HG03558 (cell line): Measurements from ENCODE around the gene MPV17L.
"Not testable (repeated sequence)": the region's sequence is repeated elsewhere in the genome, so short reads cannot be mapped to it uniquely, and the experiment has no call there.

Experiments used
- ATAC-seq: cut with Tn5 transposase; IDR thresholded peaks from one replicate; pipeline ENCODE4 v1.9.1; 2021; ENCODE audit warnings: moderate number of reproducible peaks; ENCODE audit not compliant: unreplicated experiment; ENCODE audit errors: extremely low read depth

The MPV17L gene

DNA sequence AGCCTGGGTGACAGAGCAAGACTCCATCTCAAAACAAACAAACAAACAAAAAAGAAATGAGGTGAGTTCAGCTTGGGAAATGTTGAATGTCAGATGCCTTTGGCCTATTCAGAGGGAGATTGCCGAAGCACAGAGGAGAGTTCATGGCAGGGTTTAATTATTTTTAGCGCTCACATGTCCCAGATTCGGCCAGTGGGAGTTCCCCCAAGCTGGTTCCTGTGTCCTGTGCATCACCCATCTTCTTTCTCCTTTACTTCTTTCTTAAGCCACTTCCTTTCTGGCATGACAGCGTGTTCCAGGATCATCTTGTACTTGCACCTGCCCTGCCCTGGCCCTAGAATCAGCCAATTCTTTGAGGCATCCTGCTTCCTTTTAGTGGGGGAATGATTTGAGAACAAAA is 9.2 kb downstream of the MPV17L start:
- no peak for ATAC-seq

DNA sequence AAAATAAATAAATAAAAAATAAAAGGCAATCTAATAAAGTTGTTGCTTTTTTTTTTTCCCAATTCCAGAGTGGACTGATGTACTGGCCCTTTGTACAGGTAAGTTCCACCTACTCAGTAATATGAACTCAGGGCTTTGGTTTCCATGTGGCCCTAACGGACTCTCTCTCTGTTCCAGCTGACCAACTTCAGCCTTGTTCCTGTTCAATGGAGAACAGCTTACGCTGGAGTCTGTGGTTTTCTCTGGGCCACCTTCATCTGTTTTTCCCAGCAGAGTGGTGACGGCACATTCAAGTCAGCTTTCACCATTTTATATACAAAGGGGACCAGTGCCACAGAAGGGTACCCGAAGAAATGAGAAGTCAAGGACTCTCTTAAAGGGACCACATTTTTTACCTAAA is 12.2 kb downstream of the MPV17L start:
- ATAC-seq: not testable (repeated sequence)

DNA sequence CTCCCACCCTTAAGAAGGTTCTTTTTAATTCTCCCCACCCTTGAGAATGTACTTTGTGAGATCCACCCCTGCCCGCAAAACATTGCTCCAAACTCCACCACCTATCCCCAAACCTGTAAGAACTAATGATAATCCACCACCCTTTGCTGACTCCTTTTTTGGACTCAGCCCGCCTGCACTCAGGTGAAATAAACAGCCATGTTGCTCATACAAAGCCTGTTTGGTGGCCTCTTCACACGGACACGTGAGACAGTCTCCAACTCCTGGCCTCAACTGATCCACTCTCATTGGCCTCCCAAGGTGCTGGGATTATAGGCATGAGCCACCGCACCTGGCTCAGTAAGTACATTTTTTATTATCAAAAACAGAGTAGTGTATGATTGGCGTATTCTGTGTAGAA is 13.9 kb downstream of the MPV17L start:
- ATAC-seq: not testable (repeated sequence)

DNA sequence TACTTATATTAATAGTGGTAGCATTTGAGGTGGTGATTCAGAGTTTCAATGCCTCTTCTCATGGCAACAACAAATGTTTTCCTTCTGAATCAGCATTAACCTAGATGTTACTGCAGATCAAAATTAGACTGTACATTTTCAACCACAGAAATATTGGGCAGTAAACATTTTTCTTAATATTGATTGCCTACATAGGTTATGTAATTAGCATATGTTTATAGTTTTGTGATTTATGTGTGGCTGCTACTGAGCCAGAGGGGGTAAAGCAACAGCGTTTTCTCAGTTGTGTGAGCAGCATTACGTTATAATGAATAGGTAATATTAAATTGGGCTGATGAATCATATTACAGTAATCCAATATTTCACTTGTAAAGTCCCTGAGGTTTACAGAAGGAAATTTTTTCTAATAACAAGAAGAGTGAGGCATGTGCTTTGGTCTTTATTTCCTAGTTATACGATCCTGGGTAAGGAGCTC is 20.0 kb downstream of the MPV17L start:
- no peak for ATAC-seq

DNA sequence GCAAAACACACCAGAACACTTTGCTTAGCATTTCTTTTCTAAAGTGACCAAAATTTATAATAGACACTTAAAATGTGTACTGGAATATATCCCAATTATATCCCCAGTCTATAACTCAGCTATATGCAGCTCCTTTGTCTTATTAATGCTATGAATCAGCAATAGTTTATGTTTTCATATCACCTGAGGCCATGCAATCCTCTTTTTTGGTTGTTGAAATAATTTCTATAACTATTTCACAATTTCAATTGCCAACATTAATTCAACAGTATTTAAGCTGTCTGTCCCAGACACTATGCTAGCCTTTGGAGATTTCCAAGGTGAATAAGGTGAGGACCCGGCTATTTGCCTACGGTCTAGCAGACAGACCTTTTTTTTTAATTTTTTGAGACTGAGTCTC is 21.6 kb downstream of the MPV17L start:
- ATAC-seq: no peak

DNA sequence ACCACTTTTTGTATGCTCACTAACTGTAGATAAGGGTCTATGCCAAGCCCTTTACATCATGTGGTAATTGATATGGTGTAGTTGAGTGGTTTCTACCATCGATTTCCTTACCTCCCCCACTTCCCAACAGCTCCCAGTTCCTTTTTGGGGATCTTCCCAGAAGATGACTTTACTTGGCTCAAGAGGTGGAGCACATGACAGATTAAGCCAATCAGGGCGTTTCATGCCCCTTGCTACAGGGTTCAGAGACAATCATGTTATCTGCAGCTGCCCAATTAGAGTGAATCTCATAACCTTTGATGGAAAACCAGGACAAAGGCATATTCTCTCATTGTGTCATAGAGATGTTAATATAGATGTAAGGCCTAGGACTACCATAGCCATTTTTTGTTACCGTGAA is 22.7 kb downstream of the MPV17L start:
- no peak for ATAC-seq

DNA sequence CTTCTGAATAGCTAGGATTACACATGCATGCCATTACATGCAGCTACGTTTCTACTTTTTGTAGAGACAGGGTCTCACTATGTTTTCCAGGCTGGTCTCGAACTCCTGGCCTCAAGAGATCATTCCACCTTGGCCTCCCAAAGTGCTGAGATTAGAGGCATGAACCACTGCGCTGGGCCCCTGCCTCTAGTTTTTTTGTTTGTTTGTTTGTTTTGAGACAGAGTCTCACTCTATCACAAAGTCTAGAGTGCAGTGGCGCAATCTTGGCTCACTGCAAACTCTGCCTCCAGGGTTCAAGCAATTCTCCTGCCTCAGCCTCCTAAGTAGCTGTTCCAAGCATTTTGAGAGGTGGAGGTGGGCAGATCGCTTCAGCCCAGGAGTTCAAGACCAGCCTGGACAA is 26.1 kb downstream of the MPV17L start:
- not testable (repeated sequence) for ATAC-seq

DNA sequence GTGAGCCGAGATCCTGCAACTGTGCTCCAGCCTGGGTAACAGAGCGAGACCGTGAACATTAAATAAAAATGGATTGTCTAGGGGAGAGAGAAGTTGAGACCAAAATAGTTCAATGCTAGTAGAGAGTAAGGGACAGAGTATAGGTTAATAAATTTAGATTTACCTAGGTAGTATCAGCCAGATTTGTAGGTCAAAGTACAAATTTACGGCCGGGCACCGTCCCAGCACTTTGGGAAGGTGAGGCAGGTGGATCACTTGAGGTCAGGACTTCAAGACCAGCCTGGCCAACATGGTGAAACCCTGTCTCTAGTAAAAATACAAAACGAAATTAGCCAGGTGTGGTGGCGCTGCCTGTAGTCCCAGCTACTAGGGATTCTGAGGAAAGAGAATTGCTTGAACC is 26.7 kb downstream of the MPV17L start:
- no peak for ATAC-seq

DNA sequence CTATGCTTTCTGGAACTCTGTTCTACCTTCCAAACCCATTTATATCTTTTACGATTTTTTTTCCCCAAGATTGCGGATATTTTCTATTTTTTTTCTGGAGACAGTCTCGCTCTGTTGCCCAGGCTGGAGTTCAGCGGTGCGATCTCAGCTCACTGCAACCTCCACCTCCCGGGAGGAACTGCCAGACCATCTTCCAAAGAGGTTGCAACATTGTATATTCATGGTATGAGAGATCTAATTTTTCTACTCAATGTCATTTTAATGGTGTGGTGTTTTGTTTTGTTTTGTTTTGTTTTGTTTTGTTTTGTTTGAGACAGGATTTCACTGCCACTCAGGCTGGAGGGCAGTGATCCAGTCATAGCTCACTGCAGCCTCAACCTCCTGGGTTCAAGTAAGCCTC is 30.3 kb downstream of the MPV17L start:
- no peak for ATAC-seq

DNA sequence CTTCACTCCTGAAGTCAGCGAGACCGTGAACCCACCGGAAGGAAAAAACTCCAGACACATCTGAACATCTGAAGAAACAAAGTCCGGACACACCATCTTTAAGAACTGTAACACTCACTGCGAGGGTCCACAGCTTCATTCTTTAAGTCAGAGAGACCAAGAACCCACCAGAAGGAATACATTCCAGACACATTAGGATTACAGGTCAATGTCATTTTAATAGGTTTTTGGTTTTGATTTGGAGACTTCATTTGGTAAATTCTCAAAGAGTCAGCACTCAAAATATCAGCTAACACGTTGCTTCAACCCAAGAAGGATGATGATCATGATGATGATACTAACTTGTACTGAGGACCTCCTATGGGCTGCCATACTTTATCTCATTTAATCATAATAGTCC is 31.2 kb downstream of the MPV17L start:
- no peak for ATAC-seq

DNA sequence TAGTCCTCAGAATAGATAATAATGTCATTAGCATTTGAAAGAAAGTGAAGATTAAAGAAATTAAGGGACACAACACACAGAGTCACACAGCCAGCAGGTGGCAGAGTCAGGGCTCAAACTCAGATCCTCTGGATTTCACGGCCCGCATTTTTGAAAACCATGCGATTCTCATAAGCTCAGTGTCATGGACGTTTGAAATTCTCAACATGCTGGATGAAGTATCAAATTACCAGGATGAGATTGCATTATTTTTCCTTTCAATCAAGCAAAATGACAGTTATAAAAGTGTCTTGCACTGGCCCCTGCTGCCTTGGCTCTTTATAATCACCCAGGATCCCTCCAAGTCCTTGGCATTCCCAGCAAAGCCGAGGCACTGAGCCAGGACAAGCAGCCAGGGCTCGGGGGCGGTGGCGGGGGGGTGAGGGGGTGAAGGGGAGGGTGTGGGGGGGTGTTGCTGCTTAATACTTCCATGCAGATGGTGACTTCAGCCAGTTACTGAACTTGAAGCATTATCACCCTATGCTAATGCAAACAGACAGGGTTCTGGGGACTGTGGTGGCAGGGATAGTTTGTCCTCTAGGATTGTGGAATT is 32.2 kb downstream of the MPV17L start:
- ATAC-seq: no peak

DNA sequence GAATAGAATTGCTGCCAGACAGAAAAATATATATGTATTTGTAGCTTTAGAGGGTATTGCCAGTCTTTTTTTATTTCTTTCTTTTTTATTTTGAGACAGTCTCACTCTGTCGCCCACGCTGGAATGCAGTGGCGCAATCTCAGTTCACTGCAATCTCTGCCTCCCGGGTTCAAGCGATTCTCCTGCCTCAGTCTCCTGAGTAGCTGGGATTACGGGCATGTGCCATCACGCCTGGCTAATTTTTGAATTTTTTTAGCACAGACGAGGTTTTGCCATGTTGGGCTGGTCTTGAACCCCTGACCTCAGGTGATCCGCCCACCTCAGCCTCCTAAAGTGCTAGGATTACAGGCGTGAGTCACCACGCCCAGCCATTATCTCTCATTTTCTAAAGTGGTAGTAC is 35.3 kb downstream of the MPV17L start:
- not testable (repeated sequence) for ATAC-seq

DNA sequence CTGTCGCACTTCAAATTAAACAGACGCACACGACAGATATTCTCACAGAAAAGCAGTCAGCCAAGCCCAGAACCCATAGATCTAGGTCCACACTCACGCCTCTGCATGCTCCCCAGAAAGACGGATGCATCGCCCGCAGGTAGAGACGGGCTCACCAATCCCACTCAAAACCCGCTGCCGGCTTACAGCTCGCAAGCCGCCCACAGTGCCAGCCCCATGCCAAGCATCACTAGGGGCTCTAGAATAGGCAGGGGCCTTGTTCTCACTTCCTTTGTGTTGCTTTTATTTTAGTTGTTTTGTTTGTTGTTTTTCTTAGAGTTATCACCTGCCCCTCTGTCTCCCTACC is 38.5 kb downstream of the MPV17L start:
- ATAC-seq: no peak

DNA sequence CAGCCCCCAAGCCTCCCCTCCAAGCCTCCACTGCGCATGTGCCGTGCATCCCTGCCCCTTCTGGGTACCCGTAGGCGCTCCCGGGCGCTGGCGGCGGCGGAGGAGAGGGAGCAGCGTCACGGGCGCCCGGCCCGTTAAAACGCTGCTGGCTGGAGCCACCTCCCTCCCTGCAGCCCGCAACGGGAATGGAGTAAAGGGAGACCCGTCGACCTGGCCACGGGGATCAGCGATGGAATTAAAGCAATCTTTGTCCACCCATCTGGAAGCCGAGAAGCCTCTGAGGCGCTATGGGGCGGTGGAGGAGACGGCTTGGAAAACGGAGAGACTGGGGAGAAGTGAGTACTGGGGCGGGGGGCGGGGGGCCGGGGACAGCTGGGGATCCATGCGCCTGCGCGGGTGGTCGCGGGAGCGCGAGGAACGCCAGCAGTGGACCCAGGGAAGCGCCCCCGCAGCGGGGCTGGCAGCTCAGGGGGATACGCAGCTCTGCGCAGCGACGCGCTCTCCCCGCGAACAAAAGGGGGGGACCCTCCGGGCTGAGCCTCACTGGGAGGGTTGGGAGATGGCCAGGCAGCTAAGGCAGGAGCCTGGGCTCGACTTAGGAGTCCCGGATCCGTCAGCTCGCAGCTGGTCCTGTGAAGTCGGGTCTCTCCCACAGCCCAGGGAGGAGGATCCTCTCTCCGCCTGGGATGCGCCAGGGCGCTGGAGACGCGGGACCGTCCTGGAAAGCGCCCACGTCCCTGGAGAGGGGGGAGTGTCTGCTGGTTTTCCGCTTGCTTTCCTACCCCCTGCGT is 39.1 kb downstream of the MPV17L start, which contains the start of gene BMERB1:
BMERB1 (plus strand) TSS at position 164 of the 791 bp plus-strand sequence; CDS start at position 230, 66 bp downstream.
- ATAC-seq: no peak

DNA sequence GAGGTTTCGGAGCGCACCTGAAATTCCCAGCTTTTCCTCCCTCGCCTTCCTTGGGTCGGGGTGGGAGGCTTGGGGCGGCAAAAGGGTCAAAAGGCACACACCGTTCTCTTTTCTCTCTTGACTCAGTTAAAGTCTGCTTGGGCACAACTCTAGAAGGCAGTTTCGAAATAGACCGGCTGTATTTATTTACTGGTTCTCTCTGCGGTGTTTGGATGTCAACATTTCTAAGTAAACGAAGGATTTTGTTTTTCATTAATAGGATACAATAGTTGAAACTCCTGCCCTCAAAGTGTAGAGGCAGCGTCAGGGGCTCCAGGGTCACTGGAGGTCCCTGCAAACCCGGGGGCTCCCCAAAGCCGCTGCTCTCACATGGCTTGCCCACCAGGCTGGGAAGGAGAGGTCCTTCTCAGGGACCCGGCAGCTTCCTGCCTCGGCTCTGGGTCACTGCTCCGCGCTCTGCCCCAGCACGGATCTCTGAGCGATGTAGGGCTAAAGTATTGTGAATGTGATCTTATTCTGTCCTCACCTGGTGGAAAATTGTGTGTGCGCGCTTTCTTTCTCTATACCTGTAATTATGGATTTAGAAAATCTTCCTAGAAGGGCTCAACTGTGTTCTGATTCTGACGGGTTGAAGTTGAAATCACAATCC is 39.8 kb downstream of the MPV17L start:
- ATAC-seq: no peak

DNA sequence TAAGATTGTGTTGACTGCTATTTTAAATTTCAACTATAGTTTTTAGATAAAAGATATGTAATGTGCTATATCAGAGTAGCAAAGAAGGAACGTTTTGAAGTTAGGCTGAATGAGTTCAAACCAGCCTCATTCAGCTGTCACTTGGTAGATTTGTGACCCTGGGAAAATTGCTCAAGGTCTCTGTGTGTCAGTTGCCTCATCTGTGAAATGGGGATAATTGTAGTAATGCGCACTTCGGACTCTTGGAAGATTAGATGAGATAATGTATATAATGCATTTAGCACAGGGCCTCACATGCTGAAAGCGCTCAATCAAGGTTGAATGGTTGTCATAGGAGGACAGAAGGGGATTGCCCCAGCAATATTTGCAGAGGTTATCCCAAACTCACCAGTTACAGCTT is 43.5 kb downstream of the MPV17L start:
- no peak for ATAC-seq

DNA sequence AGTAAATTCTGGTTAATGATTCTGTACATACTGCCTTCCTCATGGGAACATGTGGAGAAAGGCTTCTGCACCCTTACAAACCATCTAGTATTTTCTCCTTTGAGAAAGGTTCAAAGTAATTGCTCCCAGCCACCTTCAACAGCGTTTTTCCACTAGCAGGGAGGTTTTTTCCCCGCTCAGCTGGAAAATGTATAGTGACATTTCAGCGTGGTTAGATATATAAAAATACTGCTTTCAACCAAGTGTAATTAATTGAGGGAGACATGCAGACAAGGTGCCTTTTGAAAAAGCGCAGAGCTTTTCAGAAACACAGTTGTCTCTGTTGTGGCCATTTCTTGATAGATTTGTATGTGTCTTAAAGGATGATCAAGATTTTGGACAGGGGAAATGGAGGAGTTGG is 44.0 kb downstream of the MPV17L start:
- ATAC-seq: no peak

DNA sequence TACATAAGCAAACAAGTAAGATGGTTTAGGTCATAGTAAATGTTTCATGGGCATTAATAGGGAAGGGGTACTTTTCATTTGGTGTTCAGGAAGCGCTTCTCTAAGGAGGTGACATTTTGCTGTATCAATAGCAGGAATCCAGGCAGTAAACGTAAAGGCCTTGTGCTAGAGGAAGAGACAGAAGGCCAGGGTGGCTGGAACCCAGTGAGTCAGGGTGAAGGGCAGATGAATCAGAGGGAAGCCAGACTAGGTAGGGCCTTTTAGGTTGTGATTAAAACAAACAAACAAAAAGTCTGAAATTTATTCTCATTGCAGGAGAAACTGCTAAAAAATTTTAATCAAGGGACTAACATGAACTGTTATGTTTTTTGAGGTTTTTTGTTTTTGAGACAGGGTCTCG is 45.3 kb downstream of the MPV17L start:
- no peak for ATAC-seq

DNA sequence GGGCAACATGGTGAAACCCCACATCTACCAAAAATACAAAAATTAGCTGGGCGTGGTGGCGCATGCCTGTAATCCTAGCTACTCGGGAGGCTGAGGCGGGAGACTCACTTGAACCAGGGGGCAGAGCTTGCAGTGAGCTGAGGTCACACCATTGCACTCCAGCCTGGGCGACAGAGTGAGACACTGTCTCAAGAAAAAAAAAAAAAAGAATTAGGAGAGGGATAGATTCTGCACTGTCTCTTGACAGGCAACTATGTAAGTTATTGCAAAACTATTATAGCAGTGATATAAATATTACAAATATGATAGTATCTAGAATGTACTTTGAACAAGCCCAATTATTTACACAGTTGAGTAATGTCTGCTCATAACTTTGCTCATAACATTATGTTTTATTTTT is 46.6 kb downstream of the MPV17L start:
- not testable (repeated sequence) for ATAC-seq

DNA sequence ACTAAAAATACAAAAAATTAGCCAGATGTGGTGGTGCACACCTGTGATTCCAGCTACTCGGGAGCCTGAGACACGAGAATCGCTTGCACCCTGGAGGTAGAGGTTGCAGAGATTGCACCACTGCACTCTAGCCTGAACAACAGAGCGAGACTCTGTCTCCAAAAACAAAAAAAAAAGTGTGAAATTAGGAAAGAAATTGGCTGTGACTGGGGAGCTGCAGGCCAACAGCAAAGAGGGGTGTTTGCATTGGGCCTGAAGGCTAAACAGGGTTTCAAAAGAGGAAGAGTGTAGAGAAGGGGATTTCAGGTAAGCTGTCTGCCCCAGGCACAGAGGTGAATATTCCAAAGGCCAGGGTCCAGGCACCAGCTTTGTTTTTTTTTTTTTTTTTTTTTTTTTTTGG is 48.2 kb downstream of the MPV17L start:
- no peak for ATAC-seq

DNA sequence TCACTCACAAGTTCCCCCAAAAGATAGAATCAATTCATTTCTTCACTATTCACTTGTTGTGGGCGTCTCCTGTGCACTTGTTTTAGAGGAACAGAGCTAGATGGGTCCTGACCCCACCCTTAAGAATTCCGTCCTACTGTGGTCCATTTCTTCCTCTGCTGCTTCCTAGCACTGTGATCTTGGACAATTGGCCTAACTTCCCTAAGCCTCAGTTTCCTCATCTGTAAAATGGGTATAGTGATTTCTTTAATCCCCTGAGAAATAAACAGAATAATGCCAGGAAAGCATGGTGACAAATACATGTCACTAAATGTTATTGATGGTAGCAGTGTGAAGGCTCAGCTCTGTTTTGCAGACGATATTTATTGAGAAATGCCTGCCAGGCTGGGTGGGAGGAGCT is 48.7 kb downstream of the MPV17L start:
- no peak for ATAC-seq
